Esophagus muscularis mucosa (tissue), 4 donors: Measurements from ENCODE around the gene ATAD3B. TPM values are rescaled to one million over a fixed set of nuclear protein-coding genes. Genes with fewer than 3 reads are reported as not detected.

Experiments
- DNase-seq: peaks from one replicate; pipeline ENCODE4 v3.0.0-alpha.2; 2017; ENCODE audit errors: extremely low spot score
- H3K27ac ChIP-seq, 4 donors: fragments of 200-600 bp; sonication (generic); replicated peaks in 1 of 4; 1 replicate in 3 of 4; 2 replicates in 1 of 4; pipeline ENCODE4 v1.5.1; 2016 to 2019; ENCODE audit warnings: mild to moderate bottlenecking in 1 of 4
- H3K27me3 ChIP-seq, 4 donors: fragments of 200-600 bp; sonication (generic); one replicate each; pipeline versions ENCODE4 v1.5.1 to v1.6.0; 2016 to 2019
- H3K36me3 ChIP-seq, 4 donors: fragments of 200-600 bp; sonication (generic); one replicate each; pipeline ENCODE4 v1.5.1; 2016 to 2019
- H3K4me1 ChIP-seq, 4 donors: fragments of 200-600 bp; sonication (generic); one replicate each; pipeline ENCODE4 v1.5.1; 2016 to 2019
- H3K4me3 ChIP-seq, 4 donors: fragments of 200-600 bp; sonication (generic); 1 replicate in 2 of 4; 2 replicates in 2 of 4; pipeline ENCODE4 v1.5.1; 2016 to 2019; ENCODE audit warnings: mild to moderate bottlenecking in 4 of 4, moderate library complexity in 1 of 4
- H3K9me3 ChIP-seq, 4 donors: fragments of 200-600 bp; sonication (generic); 1 replicate in 3 of 4; 2 replicates in 1 of 4; pipeline ENCODE4 v1.5.1; 2016 to 2019
- CTCF ChIP-seq, 3 experiments: fragments of 200-600 bp in 2 of 3; fragments of 450-650 bp in 1 of 3; sonication (generic) in 2 of 3; IDR thresholded peaks; one replicate each; pipeline ENCODE4 v1.5.1; 2017 to 2019; ENCODE audit warnings: antibody characterized with exemption in 3 of 3, mild to moderate bottlenecking in 2 of 3, moderate library complexity in 1 of 3
- EP300 ChIP-seq: sonication (generic); formaldehyde crosslinking; IDR thresholded peaks from one replicate; pipeline ENCODE4 v1.6.1; 2017; ENCODE audit warnings: antibody characterized with exemption
- POLR2A ChIP-seq: fragments of 450-650 bp; IDR thresholded peaks from one replicate; pipeline ENCODE4 v1.6.1; 2017; ENCODE audit warnings: antibody characterized with exemption, moderate library complexity, mild to moderate bottlenecking, low read depth
- POLR2AphosphoS5 ChIP-seq, 2 donors: sonication (generic); formaldehyde crosslinking; IDR thresholded peaks; one replicate each; pipeline ENCODE4 v1.6.1; 2017; ENCODE audit warnings: antibody characterized with exemption in 2 of 2
- WGBS: methylation state at CpG from one replicate; pipeline ENCODE4 v1.1.5; 2018; 5-methylcytosine and 5-hydroxymethylcytosine counted together
- intact Hi-C: fragments of 100-400 bp; cut with DNase I; formaldehyde crosslinking; loops from one replicate; pipeline ENCODE4 v1.15.1; 2023
- total RNA-seq, 4 donors: library from RNA; depleted of rRNA; stranded (reverse); fragments of >200 nt; gene quantifications; one replicate each; pipeline versions ENCODE4 v1.1.0 to v1.2.1, GENCODE V29; 2016

Gene ATAD3B
- total RNA-seq, 4 donors from 2014 or later: 9.7 to 14.9 (median 10.0) TPM

- H3K4me1 ChIP-seq: peaks cover 28 to 64% (median 47%) of the 10 kb centered on the region in 4 donors
- 14% methylated on average over 18 of the region's 66 CpGs for WGBS
- no peak for DNase-seq
- intact Hi-C loops: no loop called here
- TF ChIP-seq EP300 (no peak), POLR2A (no peak), CTCF (IDR thresholded peaks at IDR 0.05) (no peak), POLR2AphosphoS5 (IDR thresholded peaks at IDR 0.05) (peak in 1 of 2 donors; percentile 40)
- no peaks in the 10 kb centered on the region for H3K27me3 ChIP-seq
- peak overlapping the region; percentile 77 to 84 (median 81) for H3K27ac ChIP-seq
- peak overlapping the region; percentile 74 to 85 (median 82) for H3K4me3 ChIP-seq
- H3K36me3 ChIP-seq: peaks cover 5 to 58% (median 40%) of the 10 kb centered on the region in 4 donors
- H3K9me3 ChIP-seq: no peaks in the 10 kb centered on the region
Measured at GRCh38 chr1:1539310-1540089, 67.9 kb downstream of the ATAD3B start.

GRCh38 chr1:1540090-1540817 is 68.7 kb downstream of the ATAD3B start, which contains the start of gene TMEM240:
TSS of gene TMEM240 (minus strand) at chr1:1540624. CDS start at chr1:1540346, 278 bp downstream.
- Histone ChIP-seq H3K4me1 (peaks cover 32 to 64% (median 47%) of the 10 kb centered on the region in 4 donors), H3K36me3 (peaks cover 5 to 52% (median 38%) of the 10 kb centered on the region in 4 donors), H3K9me3 (no peaks in the 10 kb centered on the region), H3K27me3 (no peaks in the 10 kb centered on the region), H3K4me3 (peak within 1 kb of the TSS; percentile 74 to 85 (median 82)), H3K27ac (peak within 1 kb of the TSS; percentile 77 to 84 (median 81))
- intact Hi-C loops: no loop called here
- 0% methylated on average over 7 of the region's 100 CpGs for WGBS
- TF ChIP-seq POLR2A (no peak), CTCF (IDR thresholded peaks at IDR 0.05) (no peak), EP300 (no peak), POLR2AphosphoS5 (IDR thresholded peaks at IDR 0.05) (no peak)
- DNase-seq: peak; percentile 93

- peaks cover 5 to 45% (median 34%) of the 10 kb centered on the region in 4 donors for H3K36me3 ChIP-seq
- no peak for TF ChIP-seq EP300
- TF ChIP-seq POLR2A: no peak
- no peak for TF ChIP-seq CTCF (IDR thresholded peaks at IDR 0.05)
- TF ChIP-seq POLR2AphosphoS5 (IDR thresholded peaks at IDR 0.05): no peak
- no peak for DNase-seq
- H3K4me1 ChIP-seq: peaks cover 32 to 67% (median 46%) of the 10 kb centered on the region in 4 donors
- no peaks in the 10 kb centered on the region for H3K27me3 ChIP-seq
- H3K4me3 ChIP-seq: peak overlapping the region; percentile 74 to 85 (median 82)
- intact Hi-C loops: no loop called here
- H3K9me3 ChIP-seq: no peaks in the 10 kb centered on the region
- 81% methylated on average over 10 of the region's 53 CpGs for WGBS
- H3K27ac ChIP-seq: peak overlapping the region; percentile 77 to 84 (median 81)
Measured at GRCh38 chr1:1540818-1541628, 69.5 kb downstream of the ATAD3B start.

GRCh38 chr1:1541956-1542765 is 70.6 kb downstream of the ATAD3B start:
- no peak for DNase-seq
- H3K9me3 ChIP-seq: no peaks in the 10 kb centered on the region
- no peak overlapping the region for H3K27ac ChIP-seq
- H3K36me3 ChIP-seq: peaks cover 5 to 45% (median 34%) of the 10 kb centered on the region in 4 donors
- TF ChIP-seq CTCF (IDR thresholded peaks at IDR 0.05) (no peak), POLR2A (no peak), EP300 (no peak), POLR2AphosphoS5 (IDR thresholded peaks at IDR 0.05) (no peak)
- H3K27me3 ChIP-seq: no peaks in the 10 kb centered on the region
- peaks cover 32 to 57% (median 35%) of the 10 kb centered on the region in 4 donors for H3K4me1 ChIP-seq
- intact Hi-C loops: no loop called here
- 84% methylated on average over 20 of the region's 37 CpGs for WGBS
- H3K4me3 ChIP-seq: no peak overlapping the region
